Endothelial cell of umbilical vein (primary cell): ENCODE measurements around the gene PADI1. TPM values are rescaled to one million over a fixed set of nuclear protein-coding genes. Genes with fewer than 3 reads are reported as not detected.

Source experiments
- BruUV-seq: library from RNA; stranded (reverse); fragments of 400-500 nt; replicated peaks from 2 replicates; lab custom pipeline; 2021; lab: Mats Ljungman, UMichigan
- CTCF ChIA-PET: fragments of 300-600, 350-600 bp; sonication (Branson Sonifier 250); formaldehyde crosslinking; loops from one replicate; lab custom pipeline; 2021; ENCODE audit warnings: antibody characterized with exemption, inconsistent platforms; lab: Charles Lee
- POLR2A ChIA-PET: fragments of 300-600, 350-600 bp; sonication (Branson Sonifier 250); formaldehyde crosslinking; loops from one replicate; lab custom pipeline; 2021; ENCODE audit warnings: antibody characterized with exemption, inconsistent platforms; lab: Charles Lee
- DNase-seq: peaks from one replicate; pipeline ENCODE4 v3.0.0-alpha.2; 2011; ENCODE audit warnings: low read depth, low spot score
- FAIRE-seq: peaks from 2 replicates; lab custom pipeline; 2011; peaks lifted over from hg19 to GRCh38; lab: Jason Lieb, UNC
- H2AFZ ChIP-seq: 2 replicates; pipeline ENCODE4 v1.6.0; 2012; ENCODE audit warnings: low read depth, low read length, control low read depth, inconsistent platforms
- H3K27ac ChIP-seq: 2 replicates; pipeline ENCODE4 v1.5.1; 2011; ENCODE audit warnings: low read depth, mild to moderate bottlenecking, control low read depth, low read length, moderate library complexity; ENCODE audit not compliant: insufficient read depth
- H3K27me3 ChIP-seq, 2 experiments: 2 replicates each; pipeline versions ENCODE4 v1.6.0 to v1.6.1; 2011; ENCODE audit warnings: low read length in 2 of 2, mixed read lengths in 1 of 2; ENCODE audit not compliant: control insufficient read depth in 2 of 2, insufficient read depth in 2 of 2
- H3K36me3 ChIP-seq, 2 experiments: 2 replicates in 1 of 2; 3 replicates in 1 of 2; pipeline ENCODE4 v1.5.1; 2011; ENCODE audit warnings: low read length in 2 of 2, mild to moderate bottlenecking in 1 of 2, moderate library complexity in 1 of 2; ENCODE audit not compliant: control insufficient read depth in 2 of 2, insufficient read depth in 2 of 2; ENCODE audit errors: extremely low read depth in 1 of 2
- H3K4me1 ChIP-seq: 3 replicates; pipeline ENCODE4 v1.5.1; 2011; ENCODE audit warnings: mild to moderate bottlenecking, low read length; ENCODE audit not compliant: control insufficient read depth, insufficient read depth; ENCODE audit errors: extremely low read depth
- H3K4me2 ChIP-seq: 2 replicates; pipeline ENCODE4 v1.6.1; 2011; ENCODE audit warnings: low read length, control low read depth, mixed read lengths; ENCODE audit not compliant: insufficient read depth
- H3K4me3 ChIP-seq, 3 experiments: fragments of 200-600 bp in 1 of 3; sonication (generic), shearing (Covaris generic) in 1 of 3; replicated peaks in 1 of 3; 2 replicates each; pipeline ENCODE4 v1.5.1; 2011 to 2016; ENCODE audit warnings: control low read depth in 3 of 3, low read length in 3 of 3, mild to moderate bottlenecking in 2 of 3, inconsistent platforms in 1 of 3, low read depth in 1 of 3, moderate library complexity in 1 of 3; ENCODE audit not compliant: insufficient read depth in 1 of 3
- H3K79me2 ChIP-seq: 2 replicates; pipeline ENCODE4 v1.6.0; 2012; ENCODE audit warnings: low read length, inconsistent platforms; ENCODE audit not compliant: control insufficient read depth, insufficient read depth
- H3K9ac ChIP-seq: replicated peaks from 2 replicates; pipeline ENCODE3; 2011; ENCODE audit warnings: low read length, control low read depth; ENCODE audit not compliant: insufficient read depth; ENCODE audit errors: extremely low read depth
- H3K9me1 ChIP-seq: replicated peaks from 3 replicates; pipeline ENCODE4 v1.6.0; 2011; ENCODE audit warnings: mild to moderate bottlenecking, low read length; ENCODE audit not compliant: control insufficient read depth, insufficient read depth; ENCODE audit errors: extremely low read depth
- H3K9me3 ChIP-seq: replicated peaks from 2 replicates; pipeline ENCODE4 v1.5.1; 2012; ENCODE audit warnings: low read length, inconsistent platforms; ENCODE audit not compliant: control insufficient read depth, insufficient read depth
- H4K20me1 ChIP-seq: replicated peaks from 2 replicates; pipeline ENCODE3; 2011; ENCODE audit warnings: mild to moderate bottlenecking, low read length; ENCODE audit not compliant: control insufficient read depth, insufficient read depth; ENCODE audit errors: extremely low read depth
- EZH2 ChIP-seq: IDR thresholded peaks from 2 replicates; pipeline ENCODE4 v1.6.1; 2012; ENCODE audit warnings: borderline replicate concordance, low read depth, mild to moderate bottlenecking, moderate library complexity, low read length, inconsistent platforms; ENCODE audit not compliant: severe bottlenecking
- FOS ChIP-seq: IDR thresholded peaks from 2 replicates; pipeline ENCODE4 v1.6.1; 2011; ENCODE audit warnings: mild to moderate bottlenecking, low read length, moderate library complexity, borderline replicate concordance; ENCODE audit not compliant: insufficient read depth
- GATA2 ChIP-seq: IDR thresholded peaks from 2 replicates; pipeline ENCODE4 v1.7.0; 2011; ENCODE audit warnings: low read depth, mild to moderate bottlenecking, moderate library complexity, mixed read lengths, low read length; ENCODE audit not compliant: insufficient read length, insufficient read depth
- JUN ChIP-seq: IDR thresholded peaks from 2 replicates; pipeline ENCODE4 v1.6.1; 2011; ENCODE audit warnings: borderline replicate concordance, low read depth; ENCODE audit not compliant: insufficient read length, insufficient read depth
- MYC ChIP-seq: IDR thresholded peaks from one replicate; pipeline ENCODE4 v1.6.1; 2011; ENCODE audit warnings: mild to moderate bottlenecking, low read depth, low read length
- POLR2A ChIP-seq: IDR thresholded peaks from 2 replicates; pipeline ENCODE4 v1.6.1; 2012; ENCODE audit warnings: low read depth, mild to moderate bottlenecking, control low read depth, low read length
- POLR2AphosphoS5 ChIP-seq: IDR thresholded peaks from 2 replicates; pipeline ENCODE4 v1.6.1; 2012; ENCODE audit warnings: low read depth, mild to moderate bottlenecking, control low read depth, low read length, moderate library complexity; ENCODE audit not compliant: insufficient read depth
- dilution Hi-C: fragments of 300-500 bp; cut with MboI; formaldehyde crosslinking; loops from one replicate; pipeline ENCODE4 v1.15.0; 2019; ENCODE audit warnings: low sequenced_read_pairs; ENCODE audit not compliant: extremely low pct_ligation_motif_present
- intact Hi-C: fragments of 100-400 bp; cut with micrococcal nuclease; formaldehyde crosslinking; loops from one replicate; pipeline ENCODE4 v1.10.0; 2022
- polyA plus RNA-seq, 4 experiments: library from polyadenylated mRNA; depleted of rRNA in 3 of 4; stranded (reverse) in 3 of 4; unstranded in 1 of 4; fragments of >200 nt; gene quantifications; 2 replicates each; pipeline versions ENCODE4 v1.2.1 to v1.2.3, GENCODE V29; 2011 to 2012; ENCODE audit warnings: missing spikeins in 1 of 4
- total RNA-seq: library from RNA; stranded (reverse); gene quantifications from 2 replicates; pipeline ENCODE4 v1.2.3, GENCODE V29; 2021
- TF ChIP-seq, protein P1 (sequence below), 2 donors: IDR thresholded peaks; 1 replicate in 1 of 2; 2 replicates in 1 of 2; pipeline ENCODE4 v1.5.1; 2011; ENCODE audit warnings: low read length in 2 of 2, mild to moderate bottlenecking in 2 of 2, moderate library complexity in 2 of 2, control low read depth in 1 of 2, inconsistent platforms in 1 of 2, low read depth in 1 of 2; ENCODE audit not compliant: insufficient read depth in 1 of 2; ENCODE audit errors: extremely low read depth in 1 of 2
- TF ChIP-seq, protein P2 (sequence below): IDR thresholded peaks from 2 replicates; pipeline ENCODE4 v1.6.1; 2011; ENCODE audit not compliant: insufficient read depth, insufficient read length

Gene PADI1
- total and polyA plus RNA-seq, 2 donors (not counting 3 experiments of a cell fraction or from before 2014, with no cell fraction given): 0.01 TPM; not detected in 1

DNA sequence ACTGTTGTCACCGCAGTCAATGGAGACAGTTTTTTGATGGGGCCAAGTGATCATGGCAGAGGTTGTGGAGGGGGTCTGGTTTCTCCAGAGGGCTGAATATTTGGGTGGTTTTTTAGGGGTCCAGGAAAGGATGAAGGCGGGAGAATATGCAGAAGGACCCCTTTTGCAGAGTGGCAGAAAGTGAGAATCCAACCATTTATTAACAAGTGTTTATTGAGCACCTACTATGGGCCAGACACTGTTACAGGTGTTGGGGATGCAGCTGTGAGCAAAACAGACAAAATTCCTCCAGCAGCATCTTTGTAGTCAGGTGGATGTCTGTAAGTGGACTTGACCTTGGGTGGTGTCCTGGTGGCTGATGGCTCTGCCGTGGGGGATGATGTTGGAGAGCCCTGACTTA, 15.4 kb downstream of the PADI1 start:
- no peak for FAIRE-seq
- no peak overlapping the region for H3K4me2 ChIP-seq
- POLR2A ChIA-PET: no interaction called here
- H4K20me1 ChIP-seq: no peaks in the 10 kb centered on the region
- H3K4me1 ChIP-seq: no peaks in the 10 kb centered on the region
- no peak overlapping the region for H2AFZ ChIP-seq
- no peak overlapping the region for H3K4me3 ChIP-seq
- CTCF ChIA-PET: no interaction called here
- H3K36me3 ChIP-seq: no peaks in the 10 kb centered on the region
- no peaks in the 10 kb centered on the region for H3K9me1 ChIP-seq
- no peak overlapping the region for H3K9ac ChIP-seq
- intact Hi-C loops (no loop called here), dilution Hi-C loops (no loop called here)
- no peaks in the 10 kb centered on the region for H3K27me3 ChIP-seq
- no peak overlapping the region for H3K27ac ChIP-seq
- no peak for TF ChIP-seq GATA2
- TF ChIP-seq, protein P1, sequence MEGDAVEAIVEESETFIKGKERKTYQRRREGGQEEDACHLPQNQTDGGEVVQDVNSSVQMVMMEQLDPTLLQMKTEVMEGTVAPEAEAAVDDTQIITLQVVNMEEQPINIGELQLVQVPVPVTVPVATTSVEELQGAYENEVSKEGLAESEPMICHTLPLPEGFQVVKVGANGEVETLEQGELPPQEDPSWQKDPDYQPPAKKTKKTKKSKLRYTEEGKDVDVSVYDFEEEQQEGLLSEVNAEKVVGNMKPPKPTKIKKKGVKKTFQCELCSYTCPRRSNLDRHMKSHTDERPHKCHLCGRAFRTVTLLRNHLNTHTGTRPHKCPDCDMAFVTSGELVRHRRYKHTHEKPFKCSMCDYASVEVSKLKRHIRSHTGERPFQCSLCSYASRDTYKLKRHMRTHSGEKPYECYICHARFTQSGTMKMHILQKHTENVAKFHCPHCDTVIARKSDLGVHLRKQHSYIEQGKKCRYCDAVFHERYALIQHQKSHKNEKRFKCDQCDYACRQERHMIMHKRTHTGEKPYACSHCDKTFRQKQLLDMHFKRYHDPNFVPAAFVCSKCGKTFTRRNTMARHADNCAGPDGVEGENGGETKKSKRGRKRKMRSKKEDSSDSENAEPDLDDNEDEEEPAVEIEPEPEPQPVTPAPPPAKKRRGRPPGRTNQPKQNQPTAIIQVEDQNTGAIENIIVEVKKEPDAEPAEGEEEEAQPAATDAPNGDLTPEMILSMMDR (IDR thresholded peaks at IDR 0.05; ENCODE audit: extremely low read depth in 1 of 2, insufficient read depth in 1 of 2, low read depth in 1 of 2, low read length in 2 of 2): no peak
- TF ChIP-seq JUN: no peak
- TF ChIP-seq FOS: no peak
- TF ChIP-seq, protein P2, sequence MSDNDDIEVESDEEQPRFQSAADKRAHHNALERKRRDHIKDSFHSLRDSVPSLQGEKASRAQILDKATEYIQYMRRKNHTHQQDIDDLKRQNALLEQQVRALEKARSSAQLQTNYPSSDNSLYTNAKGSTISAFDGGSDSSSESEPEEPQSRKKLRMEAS: no peak
- no peak for TF ChIP-seq POLR2A
- TF ChIP-seq POLR2AphosphoS5: no peak
- TF ChIP-seq EZH2: no peak
- no peak for TF ChIP-seq MYC
- BruUV-seq: no TSS peak
- DNase-seq: no peak
- no peaks in the 10 kb centered on the region for H3K9me3 ChIP-seq
- H3K79me2 ChIP-seq: no peaks in the 10 kb centered on the region
